Endothelial cell of umbilical vein (primary cell): ENCODE measurements around the gene APOH.

ENCODE experiments used
- EZH2 ChIP-seq: IDR thresholded peaks from 2 replicates; pipeline ENCODE4 v1.6.1; 2012; ENCODE audit warnings: borderline replicate concordance, low read depth, mild to moderate bottlenecking, moderate library complexity, low read length, inconsistent platforms; ENCODE audit not compliant: severe bottlenecking
- JUN ChIP-seq: IDR thresholded peaks from 2 replicates; pipeline ENCODE4 v1.6.1; 2011; ENCODE audit warnings: borderline replicate concordance, low read depth; ENCODE audit not compliant: insufficient read length, insufficient read depth
- MAX ChIP-seq: IDR thresholded peaks from 2 replicates; pipeline ENCODE4 v1.6.1; 2011; ENCODE audit not compliant: insufficient read depth, insufficient read length
- POLR2A ChIP-seq: IDR thresholded peaks from 2 replicates; pipeline ENCODE4 v1.6.1; 2012; ENCODE audit warnings: low read depth, mild to moderate bottlenecking, control low read depth, low read length
- POLR2AphosphoS5 ChIP-seq: IDR thresholded peaks from 2 replicates; pipeline ENCODE4 v1.6.1; 2012; ENCODE audit warnings: low read depth, mild to moderate bottlenecking, control low read depth, low read length, moderate library complexity; ENCODE audit not compliant: insufficient read depth
- TF ChIP-seq, protein P1 (sequence below), 2 donors: IDR thresholded peaks; 1 replicate in 1 of 2; 2 replicates in 1 of 2; pipeline ENCODE4 v1.5.1; 2011; ENCODE audit warnings: low read length in 2 of 2, mild to moderate bottlenecking in 2 of 2, moderate library complexity in 2 of 2, control low read depth in 1 of 2, inconsistent platforms in 1 of 2, low read depth in 1 of 2; ENCODE audit not compliant: insufficient read depth in 1 of 2; ENCODE audit errors: extremely low read depth in 1 of 2

- TF ChIP-seq, protein P1, sequence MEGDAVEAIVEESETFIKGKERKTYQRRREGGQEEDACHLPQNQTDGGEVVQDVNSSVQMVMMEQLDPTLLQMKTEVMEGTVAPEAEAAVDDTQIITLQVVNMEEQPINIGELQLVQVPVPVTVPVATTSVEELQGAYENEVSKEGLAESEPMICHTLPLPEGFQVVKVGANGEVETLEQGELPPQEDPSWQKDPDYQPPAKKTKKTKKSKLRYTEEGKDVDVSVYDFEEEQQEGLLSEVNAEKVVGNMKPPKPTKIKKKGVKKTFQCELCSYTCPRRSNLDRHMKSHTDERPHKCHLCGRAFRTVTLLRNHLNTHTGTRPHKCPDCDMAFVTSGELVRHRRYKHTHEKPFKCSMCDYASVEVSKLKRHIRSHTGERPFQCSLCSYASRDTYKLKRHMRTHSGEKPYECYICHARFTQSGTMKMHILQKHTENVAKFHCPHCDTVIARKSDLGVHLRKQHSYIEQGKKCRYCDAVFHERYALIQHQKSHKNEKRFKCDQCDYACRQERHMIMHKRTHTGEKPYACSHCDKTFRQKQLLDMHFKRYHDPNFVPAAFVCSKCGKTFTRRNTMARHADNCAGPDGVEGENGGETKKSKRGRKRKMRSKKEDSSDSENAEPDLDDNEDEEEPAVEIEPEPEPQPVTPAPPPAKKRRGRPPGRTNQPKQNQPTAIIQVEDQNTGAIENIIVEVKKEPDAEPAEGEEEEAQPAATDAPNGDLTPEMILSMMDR (IDR thresholded peaks at IDR 0.05; ENCODE audit: extremely low read depth in 1 of 2, insufficient read depth in 1 of 2, low read depth in 1 of 2, low read length in 2 of 2): no peak
- TF ChIP-seq POLR2A (no peak), EZH2 (no peak), MAX (no peak), POLR2AphosphoS5 (no peak), JUN (no peak)
Measured at GRCh38 chr17:66172691-66173223, 56.5 kb downstream of the APOH start.
